SK-N-SH treated with all-trans-retinoic acid at 6 μM for 48 hours (cell line): Measurements from ENCODE around the gene NDUFS8.

Experiments used
- ATAC-seq: fragments of 200-7000 bp; cut with Tn5 transposase; 3 replicates; pipeline ENCODE4 v1.9.1; 2020; ENCODE audit warnings: mild to moderate bottlenecking, moderate library complexity
- BACH2 ChIP-seq: fragments of 250-450 bp; sonication (Bioruptor Pico); IDR thresholded peaks from 2 replicates; pipeline ENCODE4 v1.9.0; 2021; ENCODE audit warnings: mild to moderate bottlenecking, borderline replicate concordance
- CREB5 ChIP-seq: fragments of 250-450 bp; sonication (Bioruptor Pico); IDR thresholded peaks from 2 replicates; pipeline ENCODE4 v1.5.1; 2020; ENCODE audit warnings: low read depth, mild to moderate bottlenecking, moderate library complexity
- CSDC2 ChIP-seq: fragments of 250-450 bp; sonication (Bioruptor Pico); IDR thresholded peaks from 2 replicates; pipeline ENCODE4 v1.5.0; 2020; ENCODE audit warnings: mild to moderate bottlenecking, moderate library complexity
- ESRRG ChIP-seq: fragments of 250-450 bp; sonication (Bioruptor Pico); IDR thresholded peaks from 2 replicates; pipeline ENCODE4 v1.6.1; 2021; ENCODE audit warnings: mild to moderate bottlenecking
- GLIS3 ChIP-seq: fragments of 250-450 bp; sonication (Bioruptor Pico); IDR thresholded peaks from 2 replicates; pipeline ENCODE4 v1.5.0; 2020; ENCODE audit warnings: mild to moderate bottlenecking, moderate library complexity
- ISL1 ChIP-seq: fragments of 250-450 bp; sonication (Bioruptor Pico); IDR thresholded peaks from 2 replicates; pipeline ENCODE4 v2.1.2; 2022; ENCODE audit warnings: mild to moderate bottlenecking, moderate library complexity
- OSR1 ChIP-seq: fragments of 250-450 bp; sonication (Bioruptor Pico); IDR thresholded peaks from 2 replicates; pipeline ENCODE4 v1.8.0; 2022; ENCODE audit warnings: moderate library complexity, mild to moderate bottlenecking, inconsistent platforms
- PATZ1 ChIP-seq: fragments of 250-450 bp; sonication (Bioruptor Pico); IDR thresholded peaks from 2 replicates; pipeline ENCODE4 v1.8.0; 2020; ENCODE audit warnings: mild to moderate bottlenecking, moderate library complexity, borderline replicate concordance
- PPARA ChIP-seq: fragments of 250-450 bp; sonication (Bioruptor Pico); IDR thresholded peaks from 2 replicates; pipeline ENCODE4 v1.5.0; 2020; ENCODE audit warnings: mild to moderate bottlenecking, borderline replicate concordance
- SNAI2 ChIP-seq: fragments of 250-450 bp; sonication (Bioruptor Pico); IDR thresholded peaks from 2 replicates; pipeline ENCODE4 v1.5.0; 2020; ENCODE audit warnings: mild to moderate bottlenecking, moderate library complexity
- TCF4 ChIP-seq: fragments of 250-450 bp; sonication (Bioruptor Pico); IDR thresholded peaks from 2 replicates; pipeline ENCODE4 v1.8.0; 2021; ENCODE audit warnings: mild to moderate bottlenecking, moderate library complexity, borderline replicate concordance
- TOX ChIP-seq: fragments of 250-450 bp; sonication (Bioruptor Pico); IDR thresholded peaks from 2 replicates; pipeline ENCODE4 v1.8.0; 2021; ENCODE audit warnings: mild to moderate bottlenecking, moderate library complexity, borderline replicate concordance
- TSHZ2 ChIP-seq: fragments of 250-450 bp; sonication (Bioruptor Pico); IDR thresholded peaks from 2 replicates; pipeline ENCODE4 v1.5.0; 2020; ENCODE audit warnings: mild to moderate bottlenecking, moderate library complexity
- ZC3H10 ChIP-seq: fragments of 250-450 bp; sonication (Bioruptor Pico); IDR thresholded peaks from 2 replicates; pipeline ENCODE4 v1.5.1; 2021; ENCODE audit warnings: mild to moderate bottlenecking, moderate library complexity
- ZFP3 ChIP-seq: fragments of 250-450 bp; sonication (Bioruptor Pico); IDR thresholded peaks from 2 replicates; pipeline ENCODE4 v1.5.0; 2020; ENCODE audit warnings: mild to moderate bottlenecking, moderate library complexity
- ZNF565 ChIP-seq: fragments of 450-650 bp; formaldehyde crosslinking; conservative IDR thresholded peaks from 2 replicates; pipeline ENCODE4 v1.5.0; 2020; ENCODE audit warnings: low read depth, mild to moderate bottlenecking, moderate library complexity
- ZNF70 ChIP-seq: fragments of 450-650 bp; formaldehyde crosslinking; IDR thresholded peaks from 2 replicates; pipeline ENCODE4 v1.5.0; 2020; ENCODE audit warnings: mild to moderate bottlenecking, moderate library complexity
- ZNF8 ChIP-seq: fragments of 450-650 bp; formaldehyde crosslinking; IDR thresholded peaks from 2 replicates; pipeline ENCODE4 v1.5.0; 2020; ENCODE audit warnings: mild to moderate bottlenecking, moderate library complexity
- TF ChIP-seq, protein P1 (sequence below): fragments of 250-450 bp; sonication (Bioruptor Pico); IDR thresholded peaks from 2 replicates; pipeline ENCODE4 v1.5.1; 2021; ENCODE audit warnings: mild to moderate bottlenecking, moderate library complexity

The NDUFS8 gene

DNA sequence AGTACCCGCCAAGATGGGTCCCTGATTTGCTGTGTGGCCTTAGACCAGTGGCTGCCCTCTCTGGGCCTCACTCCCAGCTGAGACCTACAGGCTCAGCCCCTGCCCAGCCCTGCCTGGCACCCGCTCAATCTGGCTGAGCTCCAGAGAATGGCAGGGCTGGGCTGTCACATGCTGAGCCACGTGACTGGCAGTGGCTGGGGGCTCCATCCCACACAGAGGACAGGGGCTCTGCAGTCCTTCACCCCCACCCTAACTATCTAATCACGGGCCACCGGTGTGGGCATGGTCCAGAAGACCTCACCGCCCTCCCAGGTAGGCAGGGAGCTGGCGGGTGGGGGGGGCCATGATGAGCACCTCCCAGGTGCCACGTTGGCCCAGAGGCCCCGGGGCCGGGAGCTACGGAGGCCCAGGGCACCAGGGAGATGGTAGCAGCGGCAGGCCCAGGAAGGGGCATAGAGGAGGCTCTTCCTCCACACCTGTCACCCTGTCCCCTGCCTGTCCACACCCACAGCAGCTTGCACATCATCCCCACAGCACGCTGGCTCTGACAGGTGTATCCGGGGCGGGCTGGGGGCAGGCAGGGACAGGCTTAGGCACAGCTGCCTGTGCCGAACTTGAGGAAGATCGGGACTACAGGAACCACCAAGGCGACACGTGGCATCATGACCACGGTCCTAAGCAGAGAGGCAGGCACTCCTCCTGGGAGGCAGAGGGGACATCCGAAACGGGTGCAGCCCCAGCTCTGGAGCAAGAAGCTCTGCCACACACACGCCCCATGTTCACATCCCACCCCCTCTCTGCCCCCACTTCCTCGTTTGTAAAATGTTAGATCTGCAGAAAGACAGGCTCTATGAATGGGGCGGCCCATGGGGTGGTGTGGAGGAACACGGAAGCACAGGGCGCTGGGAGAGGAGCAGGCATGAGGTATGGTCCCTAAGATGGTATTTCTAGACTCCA lies 21.8 kb upstream of the NDUFS8 start (continued):
- TF ChIP-seq PATZ1 (CRISPR knock-in tag): no peak
- no peak for TF ChIP-seq ZC3H10 (CRISPR knock-in tag)
- no peak for TF ChIP-seq BACH2 (CRISPR knock-in tag)
- TF ChIP-seq TOX (CRISPR knock-in tag): no peak
- TF ChIP-seq ISL1 (CRISPR knock-in tag): no peak
- TF ChIP-seq ZNF70 (CRISPR knock-in tag): no peak
- no peak for TF ChIP-seq ZFP3

DNA sequence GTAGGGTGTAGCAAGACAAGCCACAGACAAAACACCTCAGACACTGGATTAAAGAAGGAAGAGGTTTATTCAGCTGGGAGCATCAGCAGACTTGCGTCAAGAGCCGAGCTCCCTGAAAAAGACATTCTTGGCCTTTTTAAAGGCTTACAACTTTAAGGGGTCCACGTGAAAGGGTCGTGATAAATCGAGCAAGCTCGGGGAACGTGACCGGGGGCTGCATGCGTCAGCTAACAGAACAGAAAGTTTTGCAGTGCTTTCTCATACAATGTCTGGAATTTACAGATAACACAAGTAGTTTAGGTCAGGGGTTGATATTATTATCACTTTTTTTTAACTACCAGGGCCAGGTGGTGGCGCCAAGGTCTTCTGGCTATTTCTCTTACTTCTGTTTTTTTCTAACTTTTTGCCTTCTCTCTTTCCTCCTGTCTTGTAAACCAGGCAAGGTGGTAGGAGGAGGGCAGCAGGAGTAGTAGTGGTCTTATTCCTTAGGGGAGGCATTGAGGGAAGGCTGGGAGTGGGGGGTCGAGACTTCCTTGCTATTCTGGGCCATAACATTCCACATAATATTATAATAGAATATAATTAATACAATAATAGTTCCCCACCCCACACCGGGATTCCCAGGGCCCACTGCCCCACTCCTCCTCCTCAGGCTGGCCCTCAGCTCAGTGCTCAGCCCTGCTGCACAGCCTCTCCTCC lies 20.9 kb upstream of the NDUFS8 start:
- peak; percentile 6; the same call in 2 of the 3 replicates for ATAC-seq
- no peak for TF ChIP-seq BACH2 (CRISPR knock-in tag)
- no peak for TF ChIP-seq CSDC2
- TF ChIP-seq ISL1 (CRISPR knock-in tag): no peak
- TF ChIP-seq PPARA (CRISPR knock-in tag): no peak
- TF ChIP-seq ZNF8 (CRISPR knock-in tag): no peak
- no peak for TF ChIP-seq CREB5
- TF ChIP-seq, protein P1, sequence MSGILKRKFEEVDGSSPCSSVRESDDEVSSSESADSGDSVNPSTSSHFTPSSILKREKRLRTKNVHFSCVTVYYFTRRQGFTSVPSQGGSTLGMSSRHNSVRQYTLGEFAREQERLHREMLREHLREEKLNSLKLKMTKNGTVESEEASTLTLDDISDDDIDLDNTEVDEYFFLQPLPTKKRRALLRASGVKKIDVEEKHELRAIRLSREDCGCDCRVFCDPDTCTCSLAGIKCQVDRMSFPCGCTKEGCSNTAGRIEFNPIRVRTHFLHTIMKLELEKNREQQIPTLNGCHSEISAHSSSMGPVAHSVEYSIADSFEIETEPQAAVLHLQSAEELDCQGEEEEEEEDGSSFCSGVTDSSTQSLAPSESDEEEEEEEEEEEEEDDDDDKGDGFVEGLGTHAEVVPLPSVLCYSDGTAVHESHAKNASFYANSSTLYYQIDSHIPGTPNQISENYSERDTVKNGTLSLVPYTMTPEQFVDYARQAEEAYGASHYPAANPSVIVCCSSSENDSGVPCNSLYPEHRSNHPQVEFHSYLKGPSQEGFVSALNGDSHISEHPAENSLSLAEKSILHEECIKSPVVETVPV (CRISPR knock-in tag): no peak
- no peak for TF ChIP-seq TSHZ2
- TF ChIP-seq OSR1 (CRISPR knock-in tag): no peak
- TF ChIP-seq GLIS3 (CRISPR knock-in tag): no peak
- no peak for TF ChIP-seq TOX (CRISPR knock-in tag)
- no peak for TF ChIP-seq ZNF565 (CRISPR knock-in tag)
- no peak for TF ChIP-seq SNAI2 (CRISPR knock-in tag)
- TF ChIP-seq ESRRG (CRISPR knock-in tag): no peak

GRCh38 chr11:68010090-68011041 lies 20.1 kb upstream of the NDUFS8 start, which contains the start of gene ALDH3B1:
Gene ALDH3B1, plus strand, starts transcription at chr11:68010327. Its CDS starts 4,971 bp downstream, at chr11:68015298.
- ATAC-seq: peak; percentile 56
- TF ChIP-seq CSDC2 (peak; percentile 67; the same call in 1 of the 2 replicates), TCF4 (no peak)
- TF ChIP-seq, all 23 proteins: peak for 1
